Lung (tissue), 12 donors: ENCODE results near the gene ATP5PD. TPM values are rescaled to one million over a fixed set of nuclear protein-coding genes. Genes with fewer than 3 reads are reported as not detected.

Experiments used
- ATAC-seq: fragments of 200-7000 bp; cut with Tn5 transposase; one replicate; pipeline ENCODE4 v1.9.1; 2020; ENCODE audit warnings: moderate number of reproducible peaks; ENCODE audit not compliant: insufficient read depth, low FRiP score
- DNase-seq, 3 donors: peaks; one replicate each; pipeline ENCODE4 v3.0.0-alpha.2; 2013 to 2017
- H3K27ac ChIP-seq, 2 donors: one replicate each; pipeline ENCODE4 v1.5.1; 2013; ENCODE audit warnings: mild to moderate bottlenecking in 2 of 2, moderate library complexity in 2 of 2, control low read depth in 1 of 2, inconsistent platforms in 1 of 2, low read depth in 1 of 2, low read length in 1 of 2
- H3K27me3 ChIP-seq, 3 donors: one replicate each; pipeline ENCODE4 v1.5.1; 2013; ENCODE audit warnings: low read length in 2 of 3; ENCODE audit not compliant: control insufficient read depth in 3 of 3, insufficient read depth in 3 of 3
- H3K36me3 ChIP-seq, 4 donors: one replicate each; pipeline ENCODE4 v1.5.1; 2013; ENCODE audit warnings: low read length in 4 of 4, mild to moderate bottlenecking in 1 of 4, moderate library complexity in 1 of 4; ENCODE audit not compliant: control insufficient read depth in 4 of 4, insufficient read depth in 4 of 4
- H3K4me1 ChIP-seq, 5 donors: one replicate each; pipeline ENCODE4 v1.5.1; 2013; ENCODE audit warnings: low read length in 5 of 5, mild to moderate bottlenecking in 2 of 5, moderate library complexity in 1 of 5; ENCODE audit not compliant: control insufficient read depth in 5 of 5, insufficient read depth in 5 of 5
- H3K4me3 ChIP-seq: one replicate; pipeline ENCODE4 v1.5.1; 2013; ENCODE audit warnings: mild to moderate bottlenecking, control low read depth, moderate library complexity
- H3K9ac ChIP-seq, 2 donors: one replicate each; pipeline ENCODE4 v1.5.1; 2013; ENCODE audit warnings: low read length in 2 of 2, control low read depth in 1 of 2; ENCODE audit not compliant: insufficient read depth in 1 of 2
- H3K9me3 ChIP-seq, 4 donors: one replicate each; pipeline ENCODE4 v1.5.1; 2013; ENCODE audit warnings: low read length in 3 of 4, mild to moderate bottlenecking in 1 of 4, moderate library complexity in 1 of 4; ENCODE audit not compliant: control insufficient read depth in 4 of 4, insufficient read depth in 3 of 4
- CTCF ChIP-seq: IDR thresholded peaks from 2 replicates; pipeline ENCODE4 v1.5.1; 2012; ENCODE audit warnings: mild to moderate bottlenecking; ENCODE audit errors: control extremely low read depth, extremely low read depth
- WGBS, 2 donors: extraction: QIAGEN DNeasy Blood & Tissue Kit; methylation state at CpG; one replicate each; pipeline ENCODE4 v1.1.7; 2013; 5-methylcytosine and 5-hydroxymethylcytosine counted together
- polyA plus RNA-seq, 2 donors: library from polyadenylated mRNA; stranded (reverse); fragments of 200-250 nt; gene quantifications; one replicate each; pipeline ENCODE4 v1.2.1, GENCODE V29; 2013
- total RNA-seq, 2 donors: library from RNA; depleted of rRNA in 1 of 2; stranded (reverse); fragments of >200 nt in 1 of 2; gene quantifications; one replicate each; pipeline ENCODE4 v1.2.1, GENCODE V29; 2014 to 2021
- donor health status: control.
- donor health status: control.
- donor health status: Bipolar disorder and iron deficiency.
- donor health status: healthy.
- donor health status: DM: yes; HTN: yes; CAD: no.

The ATP5PD gene
- total and polyA plus RNA-seq, 4 donors = 110 to 736 (median 257) TPM

DNA sequence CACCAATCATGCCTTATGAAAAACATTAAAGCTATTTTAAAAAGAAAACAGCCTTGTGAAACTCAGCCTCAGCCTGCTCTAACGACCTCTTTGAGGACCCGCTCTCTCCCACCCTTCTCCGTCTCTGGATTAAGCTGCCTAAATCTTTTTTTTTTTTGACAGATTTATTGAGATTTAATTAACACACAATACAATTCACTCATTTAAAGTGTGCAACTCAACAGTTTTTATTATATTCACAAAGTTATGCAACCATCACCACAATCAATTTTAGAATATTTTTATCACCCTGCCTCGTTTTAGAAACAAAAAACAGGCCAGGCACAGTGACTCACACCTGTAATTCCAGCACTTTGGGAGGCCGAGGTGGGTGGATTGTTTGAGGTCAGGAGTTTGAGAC, 50.9 kb downstream of the ATP5PD start:
- DNase-seq (no peak), ATAC-seq (no peak)
- Histone ChIP-seq H3K27me3 (no peaks in the 10 kb centered on the region), H3K9ac (no peak overlapping the region), H3K27ac (no peak overlapping the region), H3K4me1 (peaks cover 0 to 2% (median 0%) of the 10 kb centered on the region in 5 donors), H3K9me3 (no peaks in the 10 kb centered on the region), H3K36me3 (no peaks in the 10 kb centered on the region), H3K4me3 (no peak overlapping the region)
- no peak for TF ChIP-seq CTCF
- 84 to 86% methylated on average over 5 of the region's 5 CpGs for WGBS, 2 donors

- no peak for DNase-seq
- peaks cover 0 to 1% (median 0%) of the 10 kb centered on the region in 4 donors for H3K36me3 ChIP-seq
- TF ChIP-seq CTCF = no peak
- no peaks in the 10 kb centered on the region for H3K9me3 ChIP-seq
- 85 to 87% methylated on average over 7 of the region's 7 CpGs for WGBS, 2 donors
- no peak for ATAC-seq
- H3K4me1 ChIP-seq = peaks cover 0 to 5% (median 0%) of the 10 kb centered on the region in 5 donors
- no peaks in the 10 kb centered on the region for H3K27me3 ChIP-seq
- H3K4me3 ChIP-seq = no peak overlapping the region
- H3K27ac ChIP-seq = no peak overlapping the region
- no peak overlapping the region for H3K9ac ChIP-seq
These were observed 52.3 kb downstream of the ATP5PD start for GRCh38 chr17:74994440-74994839.

- no peak for ATAC-seq
- no peaks in the 10 kb centered on the region for H3K27me3 ChIP-seq
- no peak for TF ChIP-seq CTCF
- 34 to 44% methylated on average over 2 of the region's 2 CpGs for WGBS, 2 donors
- no peak for DNase-seq
- H3K27ac ChIP-seq = peak overlapping the region in 1 of 2 donors; percentile 65
- no peak overlapping the region for H3K9ac ChIP-seq
- no peak overlapping the region for H3K4me3 ChIP-seq
- H3K9me3 ChIP-seq = no peaks in the 10 kb centered on the region
- H3K36me3 ChIP-seq = peaks cover 0 to 1% (median 0%) of the 10 kb centered on the region in 4 donors
- H3K4me1 ChIP-seq = peaks cover 0 to 17% (median 5%) of the 10 kb centered on the region in 5 donors
These were observed 54.5 kb downstream of the ATP5PD start for GRCh38 chr17:74992223-74992622.

DNA sequence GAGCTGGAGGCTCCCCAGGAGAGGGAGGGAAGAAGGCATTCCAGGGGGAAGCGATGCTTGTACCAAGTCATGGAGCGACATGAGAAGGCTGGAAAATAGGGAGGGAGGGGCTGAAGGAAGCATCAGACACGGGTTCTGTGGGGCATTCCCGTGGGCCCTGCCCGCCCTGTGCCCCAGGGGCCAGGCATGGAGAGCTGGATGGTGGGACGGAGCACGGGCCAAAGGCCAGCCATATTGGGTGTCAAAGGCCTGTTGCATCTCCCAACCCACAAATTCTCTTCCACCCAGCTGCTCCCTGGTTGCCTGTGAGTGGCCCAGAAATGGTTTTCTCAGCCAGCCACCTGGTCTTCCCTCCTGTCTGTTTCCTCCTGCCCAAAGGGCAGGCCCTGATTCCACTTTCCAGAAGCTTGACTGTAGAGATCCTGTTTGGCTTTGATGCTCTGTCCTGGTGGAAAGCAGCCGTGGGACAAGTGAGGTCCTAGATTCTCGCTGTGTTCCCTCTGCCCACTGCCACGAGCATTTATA, 56.1 kb downstream of the ATP5PD start:
- H3K36me3 ChIP-seq = peaks cover 0 to 1% (median 0%) of the 10 kb centered on the region in 4 donors
- DNase-seq (no peak), ATAC-seq (no peak)
- no peak overlapping the region for H3K9ac ChIP-seq
- H3K9me3 ChIP-seq = no peaks in the 10 kb centered on the region
- H3K4me1 ChIP-seq = peaks cover 3 to 21% (median 7%) of the 10 kb centered on the region in 5 donors
- H3K27me3 ChIP-seq = no peaks in the 10 kb centered on the region
- H3K27ac ChIP-seq = peak overlapping the region in 1 of 2 donors; percentile 43
- no peak for TF ChIP-seq CTCF
- WGBS, 2 donors = 89% methylated on average over 10 of the region's 10 CpGs
- no peak overlapping the region for H3K4me3 ChIP-seq
